Activated CD8-positive, alpha-beta memory T cell treated with anti-CD3 and anti-CD28 coated beads, Interleukin-2, amount 50 U/mL, for 4 hours (primary cell): ENCODE data around the gene RIOK2.
"Not testable (repeated sequence)": the region's sequence is repeated elsewhere in the genome, so short reads cannot be mapped to it uniquely, and the experiment has no call there.

ENCODE experiments used
- DNase-seq: peaks from one replicate; pipeline ENCODE4 v3.0.0-alpha.2; 2020

Gene RIOK2

GRCh38 chr5:97165726-97166125, 17.3 kb downstream of the RIOK2 start:
- DNase-seq, result no peak

GRCh38 chr5:97164846-97165245, 18.2 kb downstream of the RIOK2 start:
- DNase-seq, result no peak

GRCh38 chr5:97163790-97164285, 19.2 kb downstream of the RIOK2 start:
- DNase-seq, result no peak

- DNase-seq, result no peak
Observed at GRCh38 chr5:97163360-97163764, 19.7 kb downstream of the RIOK2 start.

- peak; percentile 44 for DNase-seq
Observed at GRCh38 chr5:97162045-97162444, 21.0 kb downstream of the RIOK2 start.

GRCh38 chr5:97157689-97158088, 25.4 kb downstream of the RIOK2 start:
- no peak for DNase-seq

GRCh38 chr5:97151370-97151769, 31.7 kb downstream of the RIOK2 start:
- DNase-seq, result no peak

- no peak for DNase-seq
Observed at GRCh38 chr5:97150401-97150800, 32.6 kb downstream of the RIOK2 start.

- DNase-seq, result no peak
Observed at GRCh38 chr5:97149709-97150108, 33.3 kb downstream of the RIOK2 start.

- no peak for DNase-seq
Observed at GRCh38 chr5:97148288-97148687, 34.8 kb downstream of the RIOK2 start.

- DNase-seq, result no peak
Observed at GRCh38 chr5:97143704-97144103, 39.3 kb downstream of the RIOK2 start.

GRCh38 chr5:97142521-97143254, 40.4 kb downstream of the RIOK2 start, which contains the start of gene LIX1:
Gene LIX1 (minus strand): TSS chr5:97142611. CDS start chr5:97142576, 35 bp downstream.
- DNase-seq, result no peak

- no peak for DNase-seq
Observed at GRCh38 chr5:97141539-97141938, 41.5 kb downstream of the RIOK2 start.

- no peak for DNase-seq
Observed at GRCh38 chr5:97141031-97141430, 42.0 kb downstream of the RIOK2 start.

GRCh38 chr5:97140250-97140649, 42.8 kb downstream of the RIOK2 start:
- DNase-seq, result not testable (repeated sequence)

GRCh38 chr5:97136475-97136874, 46.6 kb downstream of the RIOK2 start:
- no peak for DNase-seq

- no peak for DNase-seq
Observed at GRCh38 chr5:97135868-97136267, 47.2 kb downstream of the RIOK2 start.

- no peak for DNase-seq
Observed at GRCh38 chr5:97134634-97135033, 48.4 kb downstream of the RIOK2 start.

- no peak for DNase-seq
Observed at GRCh38 chr5:97133101-97133500, 49.9 kb downstream of the RIOK2 start.

GRCh38 chr5:97131921-97132320, 51.1 kb downstream of the RIOK2 start:
- DNase-seq, result no peak

GRCh38 chr5:97131139-97131710, 51.8 kb downstream of the RIOK2 start:
- DNase-seq, result no peak

GRCh38 chr5:97127727-97128126, 55.3 kb downstream of the RIOK2 start:
- DNase-seq, result no peak

GRCh38 chr5:97125125-97125683, 57.8 kb downstream of the RIOK2 start:
- no peak for DNase-seq

- no peak for DNase-seq
Observed at GRCh38 chr5:97124335-97124734, 58.7 kb downstream of the RIOK2 start.
